AG08396 (cell line): ENCODE measurements around the gene RUBCNL.
"Not testable (repeated sequence)": the region's sequence is repeated elsewhere in the genome, so short reads cannot be mapped to it uniquely, and the experiment has no call there.

Experiments used
- DNase-seq: peaks from one replicate; pipeline ENCODE4 v3.0.0; 2012; ENCODE audit warnings: low spot score, mixed read lengths

The RUBCNL gene, protein sequence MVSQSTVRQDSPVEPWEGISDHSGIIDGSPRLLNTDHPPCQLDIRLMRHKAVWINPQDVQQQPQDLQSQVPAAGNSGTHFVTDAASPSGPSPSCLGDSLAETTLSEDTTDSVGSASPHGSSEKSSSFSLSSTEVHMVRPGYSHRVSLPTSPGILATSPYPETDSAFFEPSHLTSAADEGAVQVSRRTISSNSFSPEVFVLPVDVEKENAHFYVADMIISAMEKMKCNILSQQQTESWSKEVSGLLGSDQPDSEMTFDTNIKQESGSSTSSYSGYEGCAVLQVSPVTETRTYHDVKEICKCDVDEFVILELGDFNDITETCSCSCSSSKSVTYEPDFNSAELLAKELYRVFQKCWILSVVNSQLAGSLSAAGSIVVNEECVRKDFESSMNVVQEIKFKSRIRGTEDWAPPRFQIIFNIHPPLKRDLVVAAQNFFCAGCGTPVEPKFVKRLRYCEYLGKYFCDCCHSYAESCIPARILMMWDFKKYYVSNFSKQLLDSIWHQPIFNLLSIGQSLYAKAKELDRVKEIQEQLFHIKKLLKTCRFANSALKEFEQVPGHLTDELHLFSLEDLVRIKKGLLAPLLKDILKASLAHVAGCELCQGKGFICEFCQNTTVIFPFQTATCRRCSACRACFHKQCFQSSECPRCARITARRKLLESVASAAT

DNA sequence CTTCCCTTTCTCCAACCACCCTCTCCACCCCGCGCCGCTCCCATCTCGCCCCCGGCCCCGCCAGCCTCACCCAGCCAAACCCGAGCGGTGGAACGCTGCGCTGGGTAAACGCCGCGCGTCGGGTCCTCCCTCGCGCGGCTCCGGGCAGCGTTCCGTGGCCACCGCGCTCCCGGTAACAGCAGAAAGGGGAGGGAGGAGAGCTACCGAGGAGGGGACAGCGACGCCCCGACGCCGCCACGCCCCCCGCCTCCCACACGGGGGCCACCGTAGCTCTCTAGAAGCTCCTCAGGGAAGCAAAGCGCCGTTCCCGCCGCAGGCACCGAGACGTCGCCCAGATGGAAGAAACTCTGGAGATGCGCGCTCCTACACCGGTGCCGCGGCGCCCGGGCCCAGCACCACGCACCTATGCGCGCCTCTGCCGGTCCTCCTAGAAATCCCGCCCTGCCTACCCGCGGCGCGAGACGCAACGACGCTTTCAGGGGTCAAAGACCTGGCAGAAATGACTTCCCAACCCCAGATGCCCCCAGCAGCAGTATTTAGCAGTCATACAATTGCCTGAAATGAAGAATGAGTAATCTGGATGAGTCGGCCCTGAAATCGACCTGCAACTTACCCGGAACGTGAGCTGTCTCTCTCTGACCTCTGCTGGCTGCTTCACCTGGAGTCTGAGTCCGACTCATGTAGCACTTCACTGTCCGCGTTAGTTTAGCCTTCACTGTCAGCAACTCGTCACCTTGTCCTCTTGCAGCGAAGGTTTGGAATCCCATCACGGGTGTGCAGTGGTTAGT lies at the start of gene RUBCNL:
Gene RUBCNL (minus strand): TSS at position 189 of the 788 bp plus-strand sequence. CDS start 14,777 bp downstream, outside the sequence.
- DNase-seq: no peak

DNA sequence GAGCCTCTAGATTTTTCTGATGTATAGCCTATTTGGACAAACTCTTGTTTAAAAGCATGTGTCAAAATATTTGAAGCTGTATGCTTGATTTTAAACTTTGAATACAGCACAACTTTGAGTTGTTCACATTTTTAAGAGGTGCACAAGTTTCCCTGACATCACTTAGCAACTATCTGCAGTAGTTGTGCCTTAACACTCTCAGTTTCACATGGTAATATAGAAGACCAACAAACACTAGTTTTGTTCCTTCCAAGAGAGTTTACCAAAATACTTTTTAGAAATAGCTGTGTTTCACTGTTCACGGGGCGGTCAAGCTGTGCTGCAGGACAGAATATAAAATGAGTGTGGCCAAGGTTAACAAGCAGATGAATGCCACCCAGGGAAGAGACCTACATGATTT lies 42.5 kb upstream of the RUBCNL start:
- DNase-seq: not testable (repeated sequence)

DNA sequence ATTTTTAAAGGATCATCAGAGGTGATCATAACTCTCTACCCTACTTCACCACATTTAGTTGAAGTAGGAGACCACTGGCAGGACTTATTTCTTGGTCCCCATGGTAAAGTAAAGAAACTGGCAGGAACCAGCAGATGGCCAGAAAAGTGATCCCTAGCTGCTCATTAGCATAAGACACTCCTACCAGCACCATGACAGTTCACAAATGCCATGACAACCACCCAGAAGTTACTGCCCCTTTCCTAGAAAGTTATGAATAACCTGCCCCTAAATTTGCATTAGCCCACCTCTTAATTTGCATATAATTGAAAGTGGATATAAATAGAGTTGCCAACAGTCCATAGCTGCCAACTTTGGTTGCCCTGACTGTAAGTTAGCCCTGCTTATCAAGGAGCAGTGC lies 18.4 kb upstream of the RUBCNL start:
- no peak for DNase-seq

DNA sequence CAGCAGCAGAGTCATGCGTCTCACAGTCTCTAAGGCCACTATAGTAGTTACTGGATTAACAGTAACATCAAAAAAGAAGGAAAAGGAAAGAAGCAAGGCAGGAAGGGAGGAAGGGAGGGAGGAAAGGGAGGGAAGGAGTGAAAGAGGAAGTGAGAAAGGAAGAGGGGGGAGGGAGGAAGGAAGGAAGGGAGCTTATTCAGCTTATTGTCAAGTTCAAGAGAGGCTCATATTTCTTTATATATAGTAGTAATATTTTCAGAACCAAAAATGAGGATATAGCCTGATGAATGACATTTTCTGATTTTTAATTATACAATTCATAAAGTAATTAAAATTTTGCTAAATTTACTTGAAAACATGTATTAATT lies 17.7 kb upstream of the RUBCNL start:
- DNase-seq: no peak

GRCh38 chr13:46403851-46404732 lies 17.0 kb upstream of the RUBCNL start:
- no peak for DNase-seq

- no peak for DNase-seq
Observed at GRCh38 chr13:46402178-46402577, 15.1 kb upstream of the RUBCNL start.

GRCh38 chr13:46401432-46401831 lies 14.4 kb upstream of the RUBCNL start:
- no peak for DNase-seq

- DNase-seq: no peak
Observed at GRCh38 chr13:46396341-46396740, 9.3 kb upstream of the RUBCNL start.

DNA sequence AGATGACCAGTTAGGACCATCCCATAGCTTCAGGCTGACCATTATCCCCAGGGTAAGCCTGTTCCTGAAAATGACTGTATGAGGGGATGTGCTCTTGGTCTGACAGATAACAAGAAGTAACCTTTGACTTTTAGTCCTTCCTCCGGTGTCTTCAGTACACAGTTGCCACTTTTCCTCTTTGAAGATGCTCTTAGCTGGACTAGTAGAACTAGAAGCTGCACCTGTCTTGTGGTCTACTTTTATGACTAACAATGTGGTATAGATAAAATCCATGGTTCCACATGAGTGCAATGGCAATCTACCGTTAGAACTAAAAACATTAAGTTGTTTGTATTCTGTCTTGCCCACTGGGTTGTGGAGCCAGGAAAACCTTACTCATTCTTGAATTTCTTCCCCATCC lies 5.9 kb upstream of the RUBCNL start:
- no peak for DNase-seq

DNA sequence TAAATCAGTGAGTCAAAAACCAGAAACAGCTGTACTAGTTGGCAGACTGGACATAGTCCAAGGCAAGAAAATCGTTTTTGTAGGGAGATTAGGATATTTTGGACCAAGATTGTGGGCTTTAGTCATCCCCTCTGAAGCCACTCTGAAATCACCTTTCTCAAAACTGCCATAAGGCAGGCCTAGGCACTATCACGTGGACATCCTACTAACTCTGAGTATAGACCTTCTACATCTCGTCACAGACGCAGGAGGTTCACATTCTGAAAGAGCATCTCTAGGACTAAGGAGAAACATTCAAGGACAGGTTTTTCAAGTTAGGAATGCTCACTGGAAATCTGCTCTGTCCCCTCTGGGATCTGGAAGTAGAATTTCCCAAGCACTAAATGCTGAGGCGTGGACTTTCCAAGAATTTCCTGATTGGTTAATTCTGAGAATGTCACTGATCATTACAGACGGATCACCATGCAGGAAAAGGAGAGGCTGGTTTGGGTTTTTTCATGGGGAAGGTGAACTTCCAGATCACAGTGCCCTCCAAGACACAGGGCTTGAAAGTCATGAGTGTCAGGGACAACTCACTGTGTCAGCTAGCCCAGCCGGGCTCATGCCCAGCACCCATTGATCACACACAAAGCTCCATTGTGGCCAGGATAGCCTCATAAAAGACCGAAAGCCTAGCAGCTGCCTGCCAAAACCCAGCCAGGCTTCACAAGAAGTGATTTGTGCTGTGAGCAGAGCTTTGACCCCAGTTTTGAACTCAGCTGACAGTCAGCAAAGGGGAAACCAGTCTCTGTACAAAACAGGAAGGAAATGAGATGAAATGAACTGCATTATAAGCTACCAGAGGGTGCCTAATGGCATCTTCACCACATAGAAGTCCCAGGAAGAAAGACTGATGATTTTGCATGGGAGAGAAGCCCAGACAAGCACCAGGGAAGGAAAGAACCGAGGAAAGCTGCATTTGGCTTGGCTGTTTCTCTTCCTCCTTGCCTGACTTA lies 2.7 kb upstream of the RUBCNL start:
- no peak for DNase-seq

DNA sequence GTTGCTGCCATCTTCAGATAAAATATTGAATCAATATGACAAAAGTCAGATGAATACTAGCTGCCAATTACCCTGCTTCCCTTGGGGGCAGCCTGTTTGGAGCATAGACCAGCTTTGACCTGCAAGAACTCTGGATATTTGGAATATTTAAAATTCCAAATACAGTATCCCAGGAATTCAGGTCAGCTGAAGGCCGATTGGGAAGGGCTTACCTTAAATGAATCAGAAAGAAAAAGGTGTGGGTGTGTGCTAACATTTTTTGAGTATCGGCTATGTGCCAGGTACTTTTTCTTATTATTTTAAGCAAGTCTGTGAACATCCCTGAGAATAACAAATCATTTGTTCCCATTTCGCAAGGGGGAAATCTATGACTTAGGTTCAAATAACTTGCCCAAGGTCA lies 1.8 kb upstream of the RUBCNL start:
- no peak for DNase-seq

GRCh38 chr13:46388308-46388707 lies 1.3 kb upstream of the RUBCNL start:
- DNase-seq: no peak

DNA sequence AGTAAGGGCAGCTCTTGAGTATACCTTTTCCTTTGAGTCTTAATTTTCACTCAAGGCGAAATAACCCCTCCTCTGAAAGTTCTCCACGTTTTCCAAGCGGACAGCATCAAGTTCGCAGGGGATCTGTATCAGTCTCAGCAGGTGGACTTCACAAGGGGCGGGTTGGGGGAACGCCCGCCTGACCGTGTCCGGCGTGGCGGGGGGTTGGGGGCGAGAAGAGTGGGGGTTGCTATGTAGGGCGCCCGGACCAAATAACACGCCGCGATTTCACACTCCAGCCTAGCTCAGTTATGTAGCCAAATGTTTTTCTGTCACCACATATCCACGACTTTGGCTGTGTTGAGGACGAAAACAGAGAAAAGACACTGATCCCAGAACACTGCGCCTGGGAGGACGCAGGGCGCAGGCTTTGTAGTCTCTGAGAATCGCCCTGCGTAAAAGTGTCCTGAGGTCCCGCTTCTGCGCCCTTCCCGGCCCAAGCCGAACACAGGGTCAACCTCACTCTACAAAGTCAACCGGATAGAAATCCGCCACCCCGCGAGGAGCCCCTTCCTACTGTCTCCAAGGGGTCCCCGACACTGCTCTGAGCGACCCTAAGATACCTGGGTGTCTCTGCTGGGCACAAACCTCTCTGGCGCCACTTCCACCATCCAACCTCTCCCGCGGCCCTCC lies 524 bp downstream of the RUBCNL start:
- no peak for DNase-seq

DNA sequence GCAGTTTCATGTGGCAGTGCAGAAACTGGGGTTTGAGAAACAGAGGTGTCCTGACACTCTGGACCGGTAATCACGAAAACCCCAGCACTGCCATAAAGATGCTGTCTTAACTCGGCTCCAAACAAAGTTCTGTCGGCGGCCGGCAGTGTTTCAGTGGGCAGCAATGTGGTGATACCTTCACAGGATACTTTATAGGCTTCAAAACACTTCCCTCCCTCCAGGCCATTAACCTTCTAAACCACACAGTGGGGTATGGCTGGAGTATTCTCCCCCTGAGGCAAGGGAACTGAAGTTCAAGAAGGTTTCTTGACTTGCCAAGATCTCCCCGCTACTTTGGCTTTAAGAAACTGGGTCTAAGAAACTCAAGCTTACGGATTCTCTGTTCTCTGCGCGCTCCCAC lies 1.1 kb downstream of the RUBCNL start:
- DNase-seq: no peak

GRCh38 chr13:46383383-46383782 lies 3.7 kb downstream of the RUBCNL start:
- no peak for DNase-seq

DNA sequence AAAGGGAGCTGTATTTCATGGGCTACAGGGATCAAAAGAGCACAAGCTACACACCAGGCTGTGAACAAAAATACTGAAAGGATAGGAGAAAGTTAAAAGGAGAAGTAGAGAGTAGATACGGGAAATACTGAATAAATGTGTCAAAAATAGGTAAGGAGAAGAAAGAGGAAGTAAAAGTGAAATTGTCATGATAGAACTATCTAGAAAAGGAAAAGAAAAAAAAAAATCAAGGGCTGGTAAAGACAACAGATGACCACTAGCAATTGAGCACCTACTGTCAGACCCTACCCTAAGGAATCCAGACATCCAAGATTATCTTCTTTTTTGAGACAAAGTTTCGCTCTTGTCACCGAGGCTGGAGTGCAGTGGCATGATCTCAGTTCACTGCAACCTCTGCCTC lies 4.8 kb downstream of the RUBCNL start:
- no peak for DNase-seq

GRCh38 chr13:46380242-46380641 lies 6.8 kb downstream of the RUBCNL start:
- no peak for DNase-seq

GRCh38 chr13:46379611-46380010 lies 7.4 kb downstream of the RUBCNL start:
- no peak for DNase-seq

- no peak for DNase-seq
Observed at GRCh38 chr13:46378411-46378810, 8.6 kb downstream of the RUBCNL start.

DNA sequence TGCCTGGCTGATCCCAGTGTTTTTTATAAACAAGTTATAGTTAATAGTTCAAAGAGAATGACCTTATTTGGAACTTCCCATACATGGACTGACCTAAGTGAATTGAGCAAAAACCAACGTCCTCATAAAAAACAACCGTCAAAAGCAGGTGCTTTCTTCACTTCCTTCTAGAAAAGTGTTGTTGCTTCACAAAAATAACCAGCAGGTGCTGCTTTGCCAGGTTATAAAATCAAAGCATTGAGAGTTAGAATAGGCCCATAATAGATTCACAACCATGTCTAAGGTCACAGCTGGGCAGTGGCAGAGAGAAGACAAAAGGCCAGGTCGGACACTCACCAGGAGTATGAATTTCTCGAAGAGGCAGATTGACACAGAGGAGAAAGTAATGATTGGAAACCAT lies 9.5 kb downstream of the RUBCNL start:
- no peak for DNase-seq
